Measurements from ENCODE around the gene NOS1AP.

NOS1AP gene

DNA sequence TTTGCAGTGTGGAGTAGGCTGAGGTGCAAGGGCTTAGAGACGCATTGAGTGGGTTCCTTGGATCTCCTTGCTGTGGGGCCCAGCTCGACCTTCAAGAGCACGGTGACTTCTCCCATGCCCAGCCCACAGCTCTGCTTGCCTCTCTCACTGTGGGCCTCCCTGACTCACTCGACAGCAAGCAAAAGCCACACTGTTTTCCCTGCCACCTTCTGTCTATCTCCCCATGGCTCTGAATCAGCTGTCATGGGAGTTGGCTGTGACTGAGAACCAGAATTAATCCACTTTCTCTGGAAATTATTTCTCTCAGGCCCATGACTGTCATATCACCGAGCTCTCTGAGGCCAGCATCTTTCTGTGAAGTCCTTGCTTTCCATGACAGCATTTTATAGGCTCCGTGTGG lies 140.7 kb downstream of the NOS1AP start:
- TF ChIP-seq CTCF (IDR thresholded peaks at IDR 0.05; ENCODE audit: low read depth, low read length) = no peak
- H3K4me3 ChIP-seq (ENCODE audit: low read depth, low read length) = no peak overlapping the region
- H3K9me3 ChIP-seq (ENCODE audit: severe bottlenecking) = no peaks in the 10 kb centered on the region
- no peaks in the 10 kb centered on the region for H3K36me3 ChIP-seq
- no peak for DNase-seq
- H3K27me3 ChIP-seq (ENCODE audit: insufficient read depth, low read depth, severe bottlenecking) = no peaks in the 10 kb centered on the region
- H3K27ac ChIP-seq = no peak overlapping the region

DNA sequence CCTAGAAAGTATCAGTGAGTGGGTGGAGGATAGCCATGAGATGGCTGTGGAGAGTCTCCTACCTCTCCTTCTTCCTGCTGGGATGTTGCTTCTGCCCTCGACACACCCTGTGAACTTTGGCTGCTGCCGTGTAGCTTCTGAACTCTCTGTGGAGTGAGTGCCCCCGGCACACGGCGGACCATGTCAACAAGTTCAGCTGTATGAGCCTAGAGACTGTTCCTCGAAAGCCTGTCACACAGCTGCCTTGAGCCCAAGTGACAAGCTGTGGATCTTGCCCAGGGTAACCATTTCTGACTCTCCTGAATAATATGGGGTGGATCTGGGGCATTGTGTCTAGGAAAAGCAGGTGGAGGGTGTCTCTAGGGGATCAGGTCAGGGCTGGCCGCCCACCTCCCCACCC lies 143.2 kb downstream of the NOS1AP start:
- TF ChIP-seq CTCF (IDR thresholded peaks at IDR 0.05; ENCODE audit: low read depth, low read length) = no peak

GRCh38 chr1:162213281-162213912 lies 143.9 kb downstream of the NOS1AP start:
- Histone ChIP-seq H3K36me3 (no peaks in the 10 kb centered on the region), H3K4me3 (ENCODE audit: low read depth, low read length) (no peak overlapping the region), H3K27ac (no peak overlapping the region), H3K27me3 (ENCODE audit: insufficient read depth, low read depth, severe bottlenecking) (no peaks in the 10 kb centered on the region), H3K9me3 (ENCODE audit: severe bottlenecking) (no peaks in the 10 kb centered on the region)
- no peak for TF ChIP-seq CTCF (IDR thresholded peaks at IDR 0.05; ENCODE audit: low read depth, low read length)
- no peak for DNase-seq

More for the DNA sequence above, 143.2 kb downstream of the NOS1AP start:
- no peaks in the 10 kb centered on the region for H3K9me3 ChIP-seq (ENCODE audit: severe bottlenecking)
- H3K27me3 ChIP-seq (ENCODE audit: insufficient read depth, low read depth, severe bottlenecking) = no peaks in the 10 kb centered on the region
- no peak overlapping the region for H3K27ac ChIP-seq
- H3K36me3 ChIP-seq = no peaks in the 10 kb centered on the region
- no peak overlapping the region for H3K4me3 ChIP-seq (ENCODE audit: low read depth, low read length)
- no peak for DNase-seq

- Histone ChIP-seq H3K36me3 (no peaks in the 10 kb centered on the region), H3K27ac (no peak overlapping the region), H3K4me3 (ENCODE audit: low read depth, low read length) (no peak overlapping the region), H3K9me3 (ENCODE audit: severe bottlenecking) (no peaks in the 10 kb centered on the region), H3K27me3 (ENCODE audit: insufficient read depth, low read depth, severe bottlenecking) (no peaks in the 10 kb centered on the region)
- TF ChIP-seq CTCF (IDR thresholded peaks at IDR 0.05; ENCODE audit: low read depth, low read length) = no peak
- no peak for DNase-seq
Observed at GRCh38 chr1:162214202-162214601, 144.7 kb downstream of the NOS1AP start.

GRCh38 chr1:162215902-162216301 lies 146.4 kb downstream of the NOS1AP start:
- Histone ChIP-seq H3K27ac (no peak overlapping the region), H3K27me3 (ENCODE audit: insufficient read depth, low read depth, severe bottlenecking) (no peaks in the 10 kb centered on the region), H3K36me3 (no peaks in the 10 kb centered on the region), H3K9me3 (ENCODE audit: severe bottlenecking) (no peaks in the 10 kb centered on the region), H3K4me3 (ENCODE audit: low read depth, low read length) (no peak overlapping the region)
- no peak for TF ChIP-seq CTCF (IDR thresholded peaks at IDR 0.05; ENCODE audit: low read depth, low read length)
- DNase-seq = no peak

GRCh38 chr1:162216604-162217003 lies 147.1 kb downstream of the NOS1AP start:
- no peak overlapping the region for H3K27ac ChIP-seq
- H3K27me3 ChIP-seq (ENCODE audit: insufficient read depth, low read depth, severe bottlenecking) = no peaks in the 10 kb centered on the region
- no peak for TF ChIP-seq CTCF (IDR thresholded peaks at IDR 0.05; ENCODE audit: low read depth, low read length)
- no peak for DNase-seq
- H3K4me3 ChIP-seq (ENCODE audit: low read depth, low read length) = no peak overlapping the region
- H3K9me3 ChIP-seq (ENCODE audit: severe bottlenecking) = no peaks in the 10 kb centered on the region
- no peaks in the 10 kb centered on the region for H3K36me3 ChIP-seq
